Measurements from ENCODE around the gene OR5M11.

Gene OR5M11

GRCh38 chr11:56495117-56495516, 47.9 kb downstream of the OR5M11 start:
- Histone ChIP-seq H3K9me3 (no peaks in the 10 kb centered on the region), H3K36me3 (no peaks in the 10 kb centered on the region), H3K27ac (no peak overlapping the region), H3K27me3 (no peaks in the 10 kb centered on the region), H3K4me1 (no peaks in the 10 kb centered on the region), H3K4me3 (no peak overlapping the region)
- DNase-seq = no peak
- intact Hi-C loops (cut with DNase I; ENCODE audit: low total_unique reads) = no loop called here
- TF ChIP-seq CTCF (IDR thresholded peaks at IDR 0.05) = no peak
